Neuronal stem cell (in vitro differentiated cells): ENCODE data around the gene AP3B2.

Experiments
- DNase-seq: peaks from one replicate; pipeline ENCODE4 v3.0.0-alpha.2; 2013; ENCODE audit warnings: low spot score
- H2AFZ ChIP-seq: one replicate; pipeline ENCODE4 v1.6.1; 2013; ENCODE audit warnings: mild to moderate bottlenecking, low read length, inconsistent platforms
- H2AK5ac ChIP-seq: 2 replicates; pipeline ENCODE4 v1.6.1; 2013; ENCODE audit warnings: low read depth, mild to moderate bottlenecking, inconsistent platforms, low read length, moderate library complexity, mixed read lengths
- H2BK120ac ChIP-seq: 2 replicates; pipeline ENCODE4 v1.6.1; 2013; ENCODE audit warnings: low read depth, mild to moderate bottlenecking, inconsistent platforms, low read length, moderate library complexity, mixed read lengths
- H2BK12ac ChIP-seq: one replicate; pipeline ENCODE4 v1.6.1; 2013; ENCODE audit warnings: low read length, inconsistent platforms
- H2BK15ac ChIP-seq: 2 replicates; pipeline ENCODE4 v1.6.1; 2013; ENCODE audit warnings: mild to moderate bottlenecking, low read length, inconsistent platforms, mixed read lengths
- H2BK5ac ChIP-seq: one replicate; pipeline ENCODE4 v1.6.1; 2013; ENCODE audit warnings: inconsistent platforms, mild to moderate bottlenecking, low read length, moderate library complexity
- H3K14ac ChIP-seq: one replicate; pipeline ENCODE4 v1.6.1; 2013; ENCODE audit warnings: low read length, inconsistent platforms
- H3K18ac ChIP-seq: 2 replicates; pipeline ENCODE4 v1.6.1; 2013; ENCODE audit warnings: low read length, inconsistent platforms
- H3K23ac ChIP-seq: 2 replicates; pipeline ENCODE4 v1.6.1; 2013; ENCODE audit warnings: low read depth, mild to moderate bottlenecking, mixed read lengths, low read length, inconsistent platforms; ENCODE audit not compliant: poor library complexity
- H3K27ac ChIP-seq: replicated peaks from 3 replicates; pipeline ENCODE4 v1.5.1; 2013; ENCODE audit warnings: low read length, inconsistent platforms
- H3K27me3 ChIP-seq, 3 experiments: 2 replicates each; pipeline ENCODE4 v1.6.1; 2013; ENCODE audit warnings: low read length in 3 of 3, mild to moderate bottlenecking in 2 of 3, inconsistent platforms in 1 of 3, low read depth in 1 of 3, mixed read lengths in 1 of 3, moderate library complexity in 1 of 3; ENCODE audit not compliant: control insufficient read depth in 3 of 3, insufficient read depth in 3 of 3
- H3K36me3 ChIP-seq, 2 donors: replicated peaks in 1 of 2; 2 replicates each; pipeline ENCODE4 v1.6.1; 2013; ENCODE audit warnings: low read length in 2 of 2; ENCODE audit not compliant: control insufficient read depth in 2 of 2, insufficient read depth in 2 of 2
- H3K4ac ChIP-seq: 2 replicates; pipeline ENCODE4 v1.6.1; 2013; ENCODE audit warnings: inconsistent platforms, mild to moderate bottlenecking, low read length, moderate library complexity
- H3K4me1 ChIP-seq, 2 donors: 1 replicate in 1 of 2; 2 replicates in 1 of 2; pipeline ENCODE4 v1.6.1; 2013; ENCODE audit warnings: low read length in 2 of 2, low read depth in 1 of 2; ENCODE audit not compliant: control insufficient read depth in 2 of 2, insufficient read depth in 1 of 2
- H3K4me2 ChIP-seq: one replicate; pipeline ENCODE4 v1.6.1; 2013; ENCODE audit warnings: mild to moderate bottlenecking, low read length, inconsistent platforms; ENCODE audit not compliant: insufficient read depth, poor library complexity, severe bottlenecking
- H3K4me3 ChIP-seq, 2 donors: 2 replicates each; pipeline ENCODE4 v1.5.1; 2013; ENCODE audit warnings: low read length in 2 of 2, mild to moderate bottlenecking in 2 of 2, inconsistent platforms in 1 of 2, moderate library complexity in 1 of 2
- H3K79me1 ChIP-seq: one replicate; pipeline ENCODE4 v1.6.1; 2013; ENCODE audit warnings: low read depth, mild to moderate bottlenecking, inconsistent platforms, low read length, moderate library complexity
- H3K9ac ChIP-seq: one replicate; pipeline ENCODE4 v1.6.1; 2013; ENCODE audit warnings: mild to moderate bottlenecking, low read depth, low read length, inconsistent platforms; ENCODE audit not compliant: poor library complexity
- H3K9me3 ChIP-seq, 2 donors: replicated peaks in 1 of 2; 2 replicates each; pipeline versions ENCODE3 to v1.6.1; 2013; ENCODE audit warnings: low read length in 2 of 2, mild to moderate bottlenecking in 2 of 2, inconsistent platforms in 1 of 2, low read depth in 1 of 2, mixed read lengths in 1 of 2, moderate library complexity in 1 of 2; ENCODE audit not compliant: control insufficient read depth in 2 of 2, insufficient read depth in 1 of 2
- H4K8ac ChIP-seq: one replicate; pipeline ENCODE4 v1.6.1; 2013; ENCODE audit warnings: low read depth, mild to moderate bottlenecking, inconsistent platforms, low read length, moderate library complexity
- H4K91ac ChIP-seq: one replicate; pipeline ENCODE4 v1.6.1; 2013; ENCODE audit warnings: low read length, low read depth, mild to moderate bottlenecking, inconsistent platforms; ENCODE audit not compliant: poor library complexity
- WGBS, 2 donors: extraction: QIAGEN DNeasy Blood & Tissue Kit; methylation state at CpG; one replicate each; pipeline ENCODE4 v1.1.7; 2013; ENCODE audit warnings: missing lambda C conversion rate in 2 of 2, mixed read lengths in 1 of 2; ENCODE audit not compliant: insufficient read length in 2 of 2, insufficient replicate concordance in 1 of 2; ENCODE audit errors: extremely low coverage in 2 of 2; 5-methylcytosine and 5-hydroxymethylcytosine counted together

AP3B2 gene

GRCh38 chr15:82666606-82667005 lies 43.1 kb downstream of the AP3B2 start:
- Histone ChIP-seq H2BK120ac (no peak overlapping the region), H3K4me3 (no peak overlapping the region), H2BK12ac (no peak overlapping the region), H3K27ac (no peak overlapping the region), H3K18ac (no peak overlapping the region), H3K4me2 (no peak overlapping the region), H3K79me1 (no peaks in the 10 kb centered on the region), H3K9me3 (no peaks in the 10 kb centered on the region), H3K14ac (no peak overlapping the region), H3K27me3 (no peaks in the 10 kb centered on the region), H2BK15ac (no peak overlapping the region), H3K9ac (peak overlapping the region; percentile 31), H3K4ac (no peak overlapping the region), H2AFZ (no peak overlapping the region), H2AK5ac (no peak overlapping the region), H3K36me3 (no peaks in the 10 kb centered on the region), H4K91ac (no peak overlapping the region), H4K8ac (no peak overlapping the region), H3K4me1 (no peaks in the 10 kb centered on the region), H2BK5ac (peak overlapping the region; percentile 42), H3K23ac (peak overlapping the region; percentile 34)
- no CpG with 5 or more reads among the region's 10 CpGs for WGBS, 2 donors
- DNase-seq: no peak

DNA sequence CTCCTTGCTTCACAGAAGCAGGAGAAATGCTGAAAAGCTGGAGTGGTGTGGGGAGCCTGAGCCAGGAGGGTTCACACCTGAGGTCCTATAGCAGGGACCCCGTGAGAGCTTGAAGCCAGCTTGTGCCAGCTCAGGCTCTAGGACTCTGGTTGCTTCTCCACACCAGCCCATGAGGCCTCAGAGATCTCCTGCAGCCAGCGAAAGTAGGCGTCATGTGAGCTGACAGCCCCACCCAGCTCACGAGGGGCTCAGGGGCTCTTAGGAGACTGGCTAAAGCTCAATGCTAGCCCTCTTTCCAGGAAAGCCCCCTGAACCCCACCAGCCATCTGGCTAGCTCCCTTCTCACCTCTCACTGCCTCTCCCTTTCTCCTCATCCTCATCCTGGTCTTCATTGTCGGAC lies 45.7 kb downstream of the AP3B2 start:
- no CpG with 5 or more reads among the region's 5 CpGs for WGBS, 2 donors
- H3K36me3 ChIP-seq: no peaks in the 10 kb centered on the region

DNA sequence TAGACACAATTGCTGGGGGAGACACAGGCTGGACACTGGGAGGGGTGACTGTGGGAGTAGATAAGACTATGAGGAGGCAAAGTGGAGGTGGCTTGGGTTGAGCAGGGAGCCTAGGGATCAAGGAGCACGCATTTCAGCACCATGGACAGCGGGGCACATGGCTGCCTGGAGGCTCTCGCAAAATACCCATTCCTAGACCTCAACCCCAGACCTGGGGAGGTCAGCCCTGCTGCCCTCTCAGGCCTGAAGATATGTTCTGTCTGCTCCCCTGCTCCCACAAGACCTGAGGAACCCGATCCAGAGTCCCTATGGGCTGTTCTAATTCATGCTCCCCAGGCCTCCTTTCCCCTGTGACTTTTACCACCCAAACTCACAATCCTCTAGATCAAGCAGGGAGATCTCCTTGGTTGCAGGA lies 46.5 kb downstream of the AP3B2 start:
- H2BK120ac ChIP-seq: no peak overlapping the region
- no peak overlapping the region for H3K4ac ChIP-seq
- H3K4me3 ChIP-seq: peak overlapping the region in 1 of 2 donors; percentile 33
- no peak overlapping the region for H3K18ac ChIP-seq
- H4K91ac ChIP-seq: no peak overlapping the region
- no peak overlapping the region for H3K27ac ChIP-seq
- H3K23ac ChIP-seq: peak overlapping the region; percentile 16
- WGBS, 2 donors: no CpG with 5 or more reads among the region's 4 CpGs
- no peaks in the 10 kb centered on the region for H3K9me3 ChIP-seq
- no peak overlapping the region for H3K9ac ChIP-seq
- H3K79me1 ChIP-seq: no peaks in the 10 kb centered on the region
- no peak overlapping the region for H4K8ac ChIP-seq
- H2BK15ac ChIP-seq: no peak overlapping the region
- no peak overlapping the region for H3K4me2 ChIP-seq
- no peaks in the 10 kb centered on the region for H3K36me3 ChIP-seq
- H3K27me3 ChIP-seq: no peaks in the 10 kb centered on the region
- no peak overlapping the region for H2AFZ ChIP-seq
- no peaks in the 10 kb centered on the region for H3K4me1 ChIP-seq
- no peak overlapping the region for H2BK5ac ChIP-seq
- H2BK12ac ChIP-seq: no peak overlapping the region
- H3K14ac ChIP-seq: no peak overlapping the region
- H2AK5ac ChIP-seq: no peak overlapping the region
- DNase-seq: peak; percentile 78

More for the DNA sequence above, 45.7 kb downstream of the AP3B2 start:
- Histone ChIP-seq H4K8ac (no peak overlapping the region), H3K23ac (no peak overlapping the region), H3K9ac (no peak overlapping the region), H2BK12ac (no peak overlapping the region), H2AK5ac (no peak overlapping the region), H3K27me3 (no peaks in the 10 kb centered on the region), H3K4me2 (no peak overlapping the region), H3K4me1 (no peaks in the 10 kb centered on the region), H3K79me1 (no peaks in the 10 kb centered on the region), H3K4ac (no peak overlapping the region), H2BK15ac (no peak overlapping the region), H3K4me3 (no peak overlapping the region), H4K91ac (no peak overlapping the region), H3K27ac (no peak overlapping the region), H3K14ac (no peak overlapping the region), H3K9me3 (no peaks in the 10 kb centered on the region), H2BK120ac (no peak overlapping the region), H3K18ac (no peak overlapping the region), H2BK5ac (no peak overlapping the region), H2AFZ (no peak overlapping the region)
- DNase-seq: no peak

DNA sequence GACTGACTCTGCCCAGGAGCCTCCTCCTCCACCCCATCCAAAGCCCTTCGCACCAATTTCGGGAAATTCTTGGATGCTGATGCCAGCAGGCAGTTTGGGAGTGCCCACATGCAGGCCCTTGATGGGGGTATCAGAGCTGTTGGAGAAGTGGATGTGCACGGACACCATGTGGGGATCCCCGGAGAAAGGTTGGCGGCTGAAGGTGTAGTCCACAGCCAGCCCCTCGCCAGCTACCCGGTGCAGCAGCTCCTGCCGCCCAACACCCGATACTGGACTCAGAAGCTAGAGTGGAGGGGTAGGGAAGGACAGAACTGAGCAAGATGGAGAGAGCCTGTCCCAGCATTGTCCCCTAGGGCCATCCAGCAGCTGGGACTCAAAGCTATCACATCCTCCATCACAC lies 47.0 kb downstream of the AP3B2 start:
- Histone ChIP-seq H3K27me3 (no peaks in the 10 kb centered on the region), H2BK15ac (no peak overlapping the region), H3K4ac (no peak overlapping the region), H2BK12ac (no peak overlapping the region), H2BK5ac (no peak overlapping the region), H3K14ac (no peak overlapping the region), H4K91ac (no peak overlapping the region), H3K4me1 (no peaks in the 10 kb centered on the region), H3K23ac (peak overlapping the region; percentile 16), H3K9me3 (no peaks in the 10 kb centered on the region), H3K9ac (no peak overlapping the region), H2AK5ac (no peak overlapping the region), H3K4me3 (peak overlapping the region in 1 of 2 donors; percentile 33), H4K8ac (no peak overlapping the region), H3K18ac (no peak overlapping the region), H2AFZ (no peak overlapping the region), H3K36me3 (no peaks in the 10 kb centered on the region), H3K4me2 (no peak overlapping the region), H2BK120ac (no peak overlapping the region), H3K27ac (no peak overlapping the region), H3K79me1 (no peaks in the 10 kb centered on the region)
- no peak for DNase-seq
- no CpG with 5 or more reads among the region's 9 CpGs for WGBS, 2 donors
